Activated CD4-positive, alpha-beta T cell treated with anti-CD3 and anti-CD28 coated beads, Interleukin-2, amount 50 U/mL, for 16 hours (primary cell): ENCODE measurements around the gene MPDU1.
A peak's percentile ranks its signal among the peaks of the same experiment; 100 is the strongest.

ENCODE experiments used
- DNase-seq: peaks from one replicate; pipeline ENCODE4 v3.0.0-alpha.2; 2020

The MPDU1 gene

DNA sequence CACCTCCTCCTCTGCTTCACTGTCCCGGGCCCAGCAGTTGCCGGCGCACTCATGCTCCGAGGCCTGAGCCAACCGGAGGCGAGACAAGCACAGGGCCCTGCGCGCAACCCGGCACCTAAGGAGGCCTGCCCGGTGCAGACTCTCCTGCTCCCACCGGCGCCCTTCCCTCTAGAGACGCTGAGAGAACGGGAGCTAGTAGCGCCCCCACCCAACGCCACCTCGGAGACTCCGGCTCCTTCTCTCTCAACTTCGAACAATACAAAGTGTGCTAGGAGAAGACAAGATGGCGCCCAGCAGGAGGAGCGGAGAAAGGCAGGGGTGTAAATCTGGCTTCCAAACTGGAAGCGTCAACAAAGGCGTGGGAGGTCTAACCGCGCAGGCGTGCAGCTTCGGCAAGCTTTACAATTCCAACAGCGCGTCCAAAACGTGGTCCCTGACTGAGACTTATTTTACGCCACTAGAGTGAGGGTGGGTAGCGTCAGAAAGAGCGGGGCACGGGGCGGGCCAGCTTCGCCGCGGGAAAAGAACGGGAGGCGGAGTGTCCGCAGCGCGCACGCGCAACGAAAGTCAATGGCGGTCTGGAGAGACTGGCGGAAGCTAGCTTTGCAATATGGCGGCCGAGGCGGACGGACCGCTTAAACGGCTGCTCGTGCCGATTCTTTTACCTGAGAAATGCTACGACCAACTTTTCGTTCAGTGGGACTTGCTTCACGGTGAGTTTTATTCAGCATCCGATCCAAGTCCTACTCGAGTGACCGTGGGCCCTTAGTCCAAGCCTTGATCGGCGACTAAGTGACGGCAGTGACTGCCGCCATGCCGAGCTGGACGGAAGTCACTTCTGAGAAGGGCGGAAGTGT lies at the start of gene MPDU1:
MPDU1 (plus strand) TSS at position 600 of the 857 bp plus-strand sequence; CDS start at position 611, 11 bp downstream.
- DNase-seq, result peak; percentile 97

DNA sequence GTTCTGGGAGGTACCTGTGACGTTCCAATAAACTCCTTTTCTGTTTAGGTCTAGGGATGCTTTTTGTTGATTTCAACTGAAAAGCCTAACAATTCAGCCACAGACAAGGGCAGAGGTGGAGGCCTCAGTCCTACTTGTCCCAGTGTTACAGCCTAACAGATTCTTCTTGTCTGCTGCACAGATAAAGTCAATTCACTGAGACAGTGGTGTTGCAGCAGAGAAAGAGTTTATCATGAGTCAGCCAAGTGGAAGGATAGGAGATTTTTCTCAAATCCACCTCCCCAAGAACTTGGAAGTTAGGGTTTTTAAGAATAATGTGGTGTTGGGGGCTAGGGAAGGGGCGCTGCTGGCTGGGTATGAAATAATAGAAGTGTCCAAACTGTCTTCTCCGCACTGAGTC lies 45.6 kb upstream of the MPDU1 start:
- no peak for DNase-seq

DNA sequence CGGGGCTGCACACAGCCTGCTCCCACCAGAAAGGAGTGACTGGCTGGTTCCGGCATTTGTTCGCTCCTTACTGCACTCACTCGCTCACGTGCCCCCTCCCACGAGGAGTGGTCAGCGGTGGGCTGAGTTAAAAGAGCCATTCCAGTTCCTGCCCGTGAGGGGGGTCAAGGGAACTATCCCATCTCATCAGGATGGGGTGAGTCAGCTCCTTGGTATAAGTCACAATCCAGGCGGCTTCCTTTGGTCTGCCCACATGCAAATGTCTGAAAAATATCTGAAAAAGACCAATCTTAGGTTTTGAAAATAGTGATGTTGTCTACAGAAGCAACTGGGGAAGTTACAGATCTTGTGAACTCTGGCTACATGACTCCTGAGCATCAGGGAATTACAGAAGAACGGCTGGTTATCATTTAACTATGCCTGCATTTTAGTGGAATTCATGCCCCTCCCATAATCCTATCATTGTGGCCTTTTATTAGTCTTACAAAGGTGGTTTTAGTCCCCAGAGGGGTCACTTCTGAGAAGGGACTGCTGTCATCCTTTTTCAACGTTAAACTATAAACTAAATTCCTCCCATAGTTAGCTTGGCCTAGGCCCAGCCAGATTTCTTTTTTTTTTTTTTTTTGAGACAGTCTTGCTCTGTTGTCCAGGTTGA lies 44.6 kb upstream of the MPDU1 start:
- DNase-seq, result no peak

DNA sequence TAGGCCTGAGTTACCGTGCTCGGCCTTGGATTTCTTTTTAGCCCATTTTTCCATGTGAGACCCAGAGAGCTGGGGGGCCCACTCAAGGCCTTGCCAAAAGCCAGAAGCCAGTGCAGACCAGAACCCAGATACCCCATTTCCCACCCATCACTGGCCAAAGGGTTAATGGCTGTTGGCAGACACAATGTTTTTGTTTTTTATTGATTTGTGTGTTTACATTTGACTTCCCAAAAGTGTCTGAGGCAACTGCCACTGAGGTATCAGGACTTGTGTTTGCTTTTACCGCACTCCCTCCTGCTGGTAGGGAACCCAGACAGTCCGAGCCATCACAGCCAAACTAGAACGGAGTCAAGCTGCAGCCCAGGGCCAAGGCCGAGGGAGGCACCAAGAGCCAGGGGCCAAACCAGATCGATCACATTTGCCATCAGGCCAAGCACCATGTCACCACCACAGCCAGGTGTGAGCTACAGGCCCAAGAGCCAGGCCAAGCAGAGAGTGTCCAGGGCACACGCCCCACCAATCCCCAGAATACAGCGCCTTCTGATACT lies 42.5 kb upstream of the MPDU1 start:
- no peak for DNase-seq

DNA sequence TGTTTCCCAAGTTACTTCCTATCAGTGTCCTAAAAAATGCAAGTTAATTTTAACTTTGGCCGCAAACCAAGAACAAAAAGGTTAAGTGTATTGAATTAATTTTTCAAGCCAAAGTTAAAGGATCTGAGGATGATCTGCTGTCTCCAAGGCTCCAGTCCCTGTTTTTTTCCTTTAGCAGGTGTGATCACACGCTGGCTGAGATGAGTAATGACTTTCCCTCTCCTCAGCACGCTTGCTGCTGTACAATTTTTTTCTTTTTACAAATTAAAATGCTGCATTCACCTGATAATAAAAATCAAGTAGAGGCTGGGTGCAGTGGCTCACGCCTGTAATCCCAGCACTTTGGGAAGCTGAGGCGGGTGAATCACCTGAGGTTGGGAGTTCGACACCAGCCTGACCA lies 38.7 kb upstream of the MPDU1 start:
- DNase-seq, result no peak

DNA sequence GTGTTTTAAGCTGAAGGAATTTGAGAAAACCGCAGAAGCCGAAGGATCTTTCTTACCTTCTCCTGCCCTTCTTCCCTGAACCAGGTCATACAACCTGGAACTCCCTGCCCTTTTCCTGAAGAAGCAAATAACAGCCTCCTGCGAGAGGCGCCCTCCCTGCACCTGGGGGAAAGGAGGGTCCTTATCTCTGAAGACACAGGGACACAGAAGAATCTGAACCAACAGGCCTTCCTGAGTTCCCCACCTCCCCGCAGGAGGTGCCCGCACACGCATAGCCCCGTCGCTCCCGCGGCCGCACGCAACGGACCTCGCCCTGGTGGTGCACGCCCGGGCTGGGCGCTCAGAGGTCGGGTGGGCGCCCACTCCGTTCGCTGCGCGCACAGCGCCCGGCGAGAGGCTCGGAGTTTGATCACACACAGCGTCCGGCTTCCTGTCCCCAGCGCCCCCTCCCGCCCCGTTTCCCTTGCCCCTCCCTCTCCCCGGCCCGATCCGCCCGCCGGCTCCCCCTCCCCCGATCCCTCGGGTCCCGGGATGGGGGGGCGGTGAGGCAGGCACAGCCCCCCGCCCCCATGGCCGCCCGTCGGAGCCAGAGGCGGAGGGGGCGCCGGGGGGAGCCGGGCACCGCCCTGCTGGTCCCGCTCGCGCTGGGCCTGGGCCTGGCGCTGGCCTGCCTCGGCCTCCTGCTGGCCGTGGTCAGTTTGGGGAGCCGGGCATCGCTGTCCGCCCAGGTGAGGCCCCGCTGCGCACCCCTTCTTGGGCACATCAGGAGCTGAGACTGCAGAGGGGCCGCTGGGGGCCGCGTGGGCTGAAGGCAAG lies 34.9 kb upstream of the MPDU1 start, which contains the start of gene TNFSF12:
TNFSF12 (plus strand) TSS at position 474 of the 816 bp plus-strand sequence; CDS start at position 570, 96 bp downstream.
- peak; percentile 65 for DNase-seq

DNA sequence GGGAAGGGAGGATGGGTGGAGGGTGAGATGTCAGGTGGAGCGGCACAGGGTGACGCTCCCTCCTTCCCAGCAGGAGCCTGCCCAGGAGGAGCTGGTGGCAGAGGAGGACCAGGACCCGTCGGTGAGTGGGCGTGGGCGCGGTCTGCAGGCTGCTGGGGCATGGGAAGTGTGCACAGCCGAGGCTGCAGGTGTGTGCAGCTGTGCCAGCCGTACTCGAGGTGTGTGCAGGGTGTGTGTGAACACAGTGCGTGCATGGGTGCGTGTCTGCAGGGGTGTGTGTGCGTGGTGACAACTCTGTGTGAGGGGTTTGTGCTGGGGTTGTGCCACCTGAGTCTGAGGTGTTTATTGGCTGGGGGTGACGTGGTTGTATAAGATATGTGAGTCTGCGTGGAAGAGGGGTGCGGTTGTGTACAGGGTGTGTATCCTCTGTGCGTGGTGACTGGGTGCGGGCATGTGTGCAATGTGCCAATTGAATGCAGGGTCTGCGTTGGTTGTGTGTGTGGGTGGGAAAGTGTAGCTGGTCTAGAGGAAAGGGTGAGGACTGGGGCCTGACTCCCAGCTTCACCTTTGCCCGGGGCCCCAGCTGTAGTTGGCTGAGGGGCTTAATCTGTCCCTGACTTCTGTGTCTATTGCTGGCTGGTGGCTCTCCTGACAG lies 34.1 kb upstream of the MPDU1 start:
- DNase-seq, result peak; percentile 38

DNA sequence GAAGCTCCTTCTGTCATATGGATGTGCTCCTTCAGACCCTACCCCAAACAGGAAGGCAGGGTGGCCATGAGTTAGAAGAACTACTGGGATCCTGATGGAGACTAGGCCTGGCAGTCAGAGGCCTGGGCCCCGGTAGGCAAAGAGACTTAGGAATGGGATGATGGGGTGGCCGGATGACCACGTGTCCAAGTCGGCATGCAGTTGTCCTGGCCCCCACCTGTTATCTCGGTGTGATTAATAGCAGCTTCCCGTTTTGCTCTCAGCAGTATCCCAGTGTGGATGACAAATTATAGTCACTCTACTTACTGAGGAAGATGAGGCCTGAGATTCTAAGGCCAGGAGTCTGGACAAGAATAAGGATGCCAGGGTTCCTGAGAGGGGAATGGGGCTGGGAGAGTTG lies 33.3 kb upstream of the MPDU1 start:
- no peak for DNase-seq

DNA sequence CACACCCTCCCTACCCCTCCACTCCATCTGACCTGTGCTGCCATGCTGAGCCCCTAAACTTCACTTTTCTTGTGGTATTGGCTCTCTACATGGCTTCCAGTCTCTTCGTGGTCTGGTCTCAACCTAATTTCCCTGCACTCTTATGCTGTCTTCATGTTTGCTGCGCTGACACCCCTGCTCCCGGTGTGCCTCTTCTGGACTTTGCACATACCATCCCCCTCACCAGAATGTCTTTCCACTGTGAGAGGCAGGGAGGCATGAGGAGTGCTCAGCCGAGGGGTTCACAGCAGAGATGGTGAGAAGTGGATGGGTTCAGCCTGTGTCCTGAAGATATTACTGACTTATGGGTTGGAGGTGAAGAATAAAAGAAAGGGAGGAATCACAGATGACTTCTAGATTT lies 32.3 kb upstream of the MPDU1 start:
- no peak for DNase-seq

DNA sequence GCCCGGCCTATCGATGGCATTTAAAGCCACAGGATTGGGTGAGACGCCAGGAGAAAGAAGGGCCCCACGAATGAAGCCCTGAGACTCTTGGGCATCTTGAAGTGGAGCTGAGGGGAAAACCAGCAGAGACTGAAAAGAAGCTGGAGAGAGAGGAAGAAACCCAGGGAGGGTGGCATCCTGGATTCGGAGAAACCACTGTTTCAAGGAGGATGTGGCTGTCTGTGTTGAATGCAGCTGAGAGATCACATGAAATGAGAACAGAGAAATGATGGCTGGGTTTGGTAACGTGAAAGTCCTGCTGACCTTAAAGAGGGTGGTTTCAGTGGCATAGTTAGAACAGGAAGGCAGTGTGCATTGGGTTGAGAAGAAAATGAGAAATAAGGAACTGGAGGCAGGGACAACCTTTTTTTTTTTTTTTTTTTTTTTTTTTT lies 31.0 kb upstream of the MPDU1 start:
- peak; percentile 88 for DNase-seq

DNA sequence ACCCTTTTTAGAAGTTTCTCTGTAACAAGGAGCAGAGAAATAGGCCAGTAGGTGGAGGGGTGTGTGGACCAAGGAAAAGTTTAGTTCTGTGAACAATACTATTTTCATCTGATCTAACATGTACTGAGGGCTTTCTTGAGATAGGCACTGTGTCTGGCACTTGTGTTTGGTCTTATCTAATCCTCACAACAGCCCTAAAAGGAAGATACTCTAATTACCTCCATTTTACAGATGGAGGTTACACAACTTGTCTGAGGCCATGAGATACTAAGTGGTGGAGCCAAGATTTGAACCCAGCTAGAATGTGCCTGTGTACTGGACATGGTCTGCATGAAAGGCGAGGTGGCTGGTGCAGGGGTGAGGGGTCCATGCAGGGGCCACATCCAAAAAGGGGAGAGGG lies 30.3 kb upstream of the MPDU1 start:
- no peak for DNase-seq

DNA sequence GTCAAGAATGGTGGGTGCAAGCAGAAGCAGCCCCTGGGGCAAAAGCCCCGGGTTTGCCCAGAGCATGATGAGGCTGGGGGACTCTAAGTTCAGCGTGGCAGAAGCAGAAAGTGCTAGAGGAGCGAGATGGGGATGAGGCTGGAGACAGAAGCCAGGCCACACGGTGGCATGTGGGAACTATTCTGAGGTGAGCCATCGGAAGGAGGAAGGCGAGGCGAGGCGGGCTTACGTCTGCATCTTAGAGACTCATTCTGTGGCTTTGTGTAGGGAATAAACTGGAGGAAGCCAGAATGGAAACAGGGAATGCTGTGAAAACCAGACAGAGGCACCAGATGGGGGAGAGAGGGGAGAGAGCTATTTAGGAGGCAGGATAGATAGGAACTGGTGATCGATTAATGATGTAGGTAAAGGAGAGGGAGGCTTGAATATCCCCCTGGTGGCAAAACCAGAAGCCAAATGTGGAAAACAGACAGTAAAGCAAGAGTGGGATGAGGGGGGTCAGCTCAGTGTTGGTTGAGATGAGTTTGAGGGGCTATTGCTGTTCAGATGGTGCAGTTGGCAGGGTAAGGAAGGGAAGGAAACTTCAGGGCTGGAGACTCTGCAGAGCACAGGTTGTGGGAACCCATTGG lies 28.2 kb upstream of the MPDU1 start:
- no peak for DNase-seq

DNA sequence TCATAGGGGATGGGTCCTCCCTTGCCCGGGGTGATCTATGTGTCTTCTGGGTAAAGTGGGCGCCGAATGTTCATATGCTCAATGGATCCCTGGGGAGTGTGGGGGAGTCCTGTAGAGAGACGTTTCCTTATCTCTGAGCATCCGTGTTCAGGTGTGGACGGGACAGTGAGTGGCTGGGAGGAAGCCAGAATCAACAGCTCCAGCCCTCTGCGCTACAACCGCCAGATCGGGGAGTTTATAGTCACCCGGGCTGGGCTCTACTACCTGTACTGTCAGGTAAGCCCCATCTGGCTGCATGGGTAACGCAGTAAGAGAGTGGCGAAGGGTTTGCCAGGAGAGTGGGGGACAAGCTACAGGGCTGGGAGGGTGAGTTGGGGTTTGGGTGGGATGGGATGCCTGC lies 27.0 kb upstream of the MPDU1 start:
- no peak for DNase-seq

DNA sequence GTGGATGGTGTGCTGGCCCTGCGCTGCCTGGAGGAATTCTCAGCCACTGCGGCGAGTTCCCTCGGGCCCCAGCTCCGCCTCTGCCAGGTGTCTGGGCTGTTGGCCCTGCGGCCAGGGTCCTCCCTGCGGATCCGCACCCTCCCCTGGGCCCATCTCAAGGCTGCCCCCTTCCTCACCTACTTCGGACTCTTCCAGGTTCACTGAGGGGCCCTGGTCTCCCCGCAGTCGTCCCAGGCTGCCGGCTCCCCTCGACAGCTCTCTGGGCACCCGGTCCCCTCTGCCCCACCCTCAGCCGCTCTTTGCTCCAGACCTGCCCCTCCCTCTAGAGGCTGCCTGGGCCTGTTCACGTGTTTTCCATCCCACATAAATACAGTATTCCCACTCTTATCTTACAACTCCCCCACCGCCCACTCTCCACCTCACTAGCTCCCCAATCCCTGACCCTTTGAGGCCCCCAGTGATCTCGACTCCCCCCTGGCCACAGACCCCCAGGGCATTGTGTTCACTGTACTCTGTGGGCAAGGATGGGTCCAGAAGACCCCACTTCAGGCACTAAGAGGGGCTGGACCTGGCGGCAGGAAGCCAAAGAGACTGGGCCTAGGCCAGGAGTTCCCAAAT lies 26.4 kb upstream of the MPDU1 start:
- DNase-seq, result no peak

DNA sequence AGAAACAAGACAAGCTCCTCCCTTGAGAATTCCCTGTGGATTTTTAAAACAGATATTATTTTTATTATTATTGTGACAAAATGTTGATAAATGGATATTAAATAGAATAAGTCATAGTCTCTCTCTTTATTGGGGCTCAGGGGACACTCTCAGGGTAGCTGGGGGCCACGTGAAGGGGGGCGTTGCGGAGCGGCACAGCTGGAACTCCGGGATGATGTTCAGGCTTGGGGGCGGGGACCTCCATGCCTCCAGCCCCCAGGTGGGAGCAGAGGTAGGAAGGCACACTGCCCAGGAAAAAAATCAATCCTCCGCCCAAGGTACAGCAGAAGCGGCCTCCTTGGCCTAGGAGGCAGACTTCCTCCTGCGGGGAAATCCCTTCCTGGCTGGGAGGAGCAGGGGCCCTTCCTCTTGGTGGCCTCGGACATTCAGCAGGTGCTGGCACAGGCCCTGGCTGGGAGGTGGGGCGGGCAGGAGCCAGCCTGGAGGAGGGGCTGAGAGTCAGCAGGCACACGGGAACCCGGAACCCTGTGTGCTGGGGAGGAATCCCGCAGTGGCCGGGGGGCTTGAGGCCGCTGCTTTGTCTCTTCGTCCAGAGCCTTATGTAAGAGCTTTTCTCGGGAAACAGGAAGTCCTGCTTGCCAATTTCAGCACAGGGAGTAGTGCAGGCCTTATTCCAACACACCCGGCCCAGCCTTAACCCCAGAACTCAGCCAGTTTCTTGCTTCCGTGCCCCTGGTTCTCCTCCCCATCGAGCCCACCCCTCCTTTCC lies 25.7 kb upstream of the MPDU1 start:
- DNase-seq, result no peak

DNA sequence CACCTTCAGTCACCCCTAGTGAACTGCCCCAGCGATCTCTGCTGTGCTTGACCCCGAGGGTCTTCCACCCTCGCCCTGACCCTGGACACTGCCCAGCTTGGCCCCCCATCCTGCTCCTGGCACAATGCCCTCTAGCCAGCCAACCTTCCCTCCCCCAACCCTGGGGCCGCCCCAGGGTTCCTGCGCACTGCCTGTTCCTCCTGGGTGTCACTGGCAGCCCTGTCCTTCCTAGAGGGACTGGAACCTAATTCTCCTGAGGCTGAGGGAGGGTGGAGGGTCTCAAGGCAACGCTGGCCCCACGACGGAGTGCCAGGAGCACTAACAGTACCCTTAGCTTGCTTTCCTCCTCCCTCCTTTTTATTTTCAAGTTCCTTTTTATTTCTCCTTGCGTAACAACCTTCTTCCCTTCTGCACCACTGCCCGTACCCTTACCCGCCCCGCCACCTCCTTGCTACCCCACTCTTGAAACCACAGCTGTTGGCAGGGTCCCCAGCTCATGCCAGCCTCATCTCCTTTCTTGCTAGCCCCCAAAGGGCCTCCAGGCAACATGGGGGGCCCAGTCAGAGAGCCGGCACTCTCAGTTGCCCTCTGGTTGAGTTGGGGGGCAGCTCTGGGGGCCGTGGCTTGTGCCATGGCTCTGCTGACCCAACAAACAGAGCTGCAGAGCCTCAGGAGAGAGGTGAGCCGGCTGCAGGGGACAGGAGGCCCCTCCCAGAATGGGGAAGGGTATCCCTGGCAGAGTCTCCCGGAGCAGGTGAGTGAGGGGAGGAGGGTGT lies 24.9 kb upstream of the MPDU1 start, which contains the start of gene TNFSF13:
TNFSF13 (plus strand) TSS at position 207 of the 776 bp plus-strand sequence; CDS start at position 497, 290 bp downstream.
- DNase-seq, result no peak

DNA sequence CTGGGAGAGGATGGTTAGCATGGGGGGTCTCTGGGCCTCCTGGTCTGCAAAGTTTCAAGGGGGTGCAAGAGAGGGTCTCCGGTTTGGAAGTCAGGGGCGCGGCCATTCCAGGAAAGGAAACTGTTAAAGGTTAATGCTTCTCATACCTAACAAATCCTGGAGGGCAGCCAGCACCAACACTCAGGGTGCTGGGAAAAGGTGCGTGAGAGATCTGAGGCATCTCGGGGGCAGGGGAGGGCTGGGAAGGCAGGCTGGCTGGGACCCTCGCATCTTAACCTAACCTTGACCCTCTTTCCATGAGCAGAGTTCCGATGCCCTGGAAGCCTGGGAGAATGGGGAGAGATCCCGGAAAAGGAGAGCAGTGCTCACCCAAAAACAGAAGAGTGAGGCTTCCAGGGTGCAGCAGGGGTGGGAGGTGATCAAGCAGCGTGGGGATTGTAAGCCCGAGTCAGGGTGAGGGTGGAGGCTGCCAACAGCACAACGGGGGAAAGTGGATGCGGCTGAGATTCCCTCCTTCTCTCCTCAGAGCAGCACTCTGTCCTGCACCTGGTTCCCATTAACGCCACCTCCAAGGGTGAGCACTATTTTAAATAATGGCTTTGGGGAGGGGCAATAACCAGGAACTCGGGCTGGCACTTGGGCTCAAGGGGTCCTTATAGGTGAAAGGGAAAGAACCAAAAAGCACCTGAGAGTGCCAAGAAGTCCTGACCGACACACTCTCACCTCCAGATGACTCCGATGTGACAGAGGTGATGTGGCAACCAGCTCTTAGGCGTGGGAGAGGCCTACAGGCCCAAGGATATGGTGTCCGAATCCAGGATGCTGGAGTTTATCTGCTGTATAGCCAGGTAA lies 24.1 kb upstream of the MPDU1 start:
- no peak for DNase-seq

DNA sequence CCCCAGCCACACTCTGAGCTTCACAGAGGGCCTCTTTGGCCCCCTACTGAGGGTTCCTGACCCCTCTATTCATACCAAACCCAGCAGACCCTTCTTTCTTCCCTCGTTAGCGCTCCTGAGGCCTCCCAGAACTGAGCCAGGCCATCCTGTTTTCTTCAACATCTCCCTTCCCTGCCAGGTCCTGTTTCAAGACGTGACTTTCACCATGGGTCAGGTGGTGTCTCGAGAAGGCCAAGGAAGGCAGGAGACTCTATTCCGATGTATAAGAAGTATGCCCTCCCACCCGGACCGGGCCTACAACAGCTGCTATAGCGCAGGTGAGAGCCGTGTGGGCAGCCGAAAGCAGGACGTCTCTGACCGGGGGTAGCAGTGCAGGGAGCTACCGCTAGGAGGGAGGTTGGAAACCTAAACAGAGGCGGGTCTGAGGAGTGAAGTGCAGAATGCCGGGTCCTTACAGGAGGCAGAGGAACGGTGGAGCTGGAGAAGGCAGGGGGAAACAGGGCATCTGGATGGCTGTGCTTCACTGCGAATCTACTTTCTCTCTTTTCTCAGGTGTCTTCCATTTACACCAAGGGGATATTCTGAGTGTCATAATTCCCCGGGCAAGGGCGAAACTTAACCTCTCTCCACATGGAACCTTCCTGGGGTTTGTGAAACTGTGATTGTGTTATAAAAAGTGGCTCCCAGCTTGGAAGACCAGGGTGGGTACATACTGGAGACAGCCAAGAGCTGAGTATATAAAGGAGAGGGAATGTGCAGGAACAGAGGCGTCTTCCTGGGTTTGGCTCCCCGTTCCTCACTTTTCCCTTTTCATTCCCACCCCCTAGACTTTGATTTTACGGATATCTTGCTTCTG lies 23.3 kb upstream of the MPDU1 start:
- DNase-seq, result peak; percentile 71
